ENCODE results near the gene ZNF408. TPM values are rescaled to one million over a fixed set of nuclear protein-coding genes. Genes with fewer than 3 reads are reported as not detected.
A peak's percentile ranks its signal among the peaks of the same experiment; 100 is the strongest.
"Not testable (repeated sequence)": the region's sequence is repeated elsewhere in the genome, so short reads cannot be mapped to it uniquely, and the experiment has no call there.

Gene ZNF408
- total and polyA plus RNA-seq, 2 experiments from 2014 or later: 7.8 to 10.7 TPM

- TF ChIP-seq CTCF (IDR thresholded peaks at IDR 0.05; ENCODE audit: poor library complexity) (no peak), EZH2 (IDR thresholded peaks at IDR 0.05; ENCODE audit: borderline replicate concordance) (no peak), EZH2phosphoT487 (IDR thresholded peaks at IDR 0.05; ENCODE audit: low read depth, severe bottlenecking, unreplicated experiment) (no peak)
- H3K4me3 ChIP-seq: no peak overlapping the region
- H3K79me2 ChIP-seq: no peaks in the 10 kb centered on the region
- H3K4me2 ChIP-seq: no peak overlapping the region
- no peak overlapping the region for H2AFZ ChIP-seq
- DNase-seq (ENCODE audit: low spot score): no peak
- H3K27ac ChIP-seq: peak overlapping the region; percentile 51
- 88% methylated on average over 10 of the region's 10 CpGs for WGBS (ENCODE audit: low lambda C conversion rate, missing lambda C conversion rate)
- no peaks in the 10 kb centered on the region for H3K27me3 ChIP-seq
- no peaks in the 10 kb centered on the region for H3K9me3 ChIP-seq (ENCODE audit: low read depth)
- H3K4me1 ChIP-seq (ENCODE audit: insufficient read depth): no peaks in the 10 kb centered on the region
- no peaks in the 10 kb centered on the region for H3K36me3 ChIP-seq (replicated peaks; ENCODE audit: insufficient read depth, low read depth)
- no peaks in the 10 kb centered on the region for H3K9me2 ChIP-seq (replicated peaks; ENCODE audit: insufficient read depth)
- no peaks in the 10 kb centered on the region for H4K20me1 ChIP-seq (ENCODE audit: insufficient read depth, poor library complexity, severe bottlenecking)
Measured at GRCh38 chr11:46710821-46711269, 10.0 kb downstream of the ZNF408 start.

GRCh38 chr11:46711303-46711702 is 10.5 kb downstream of the ZNF408 start:
- H4K20me1 ChIP-seq (ENCODE audit: insufficient read depth, poor library complexity, severe bottlenecking): no peaks in the 10 kb centered on the region
- no peaks in the 10 kb centered on the region for H3K9me2 ChIP-seq (replicated peaks; ENCODE audit: insufficient read depth)
- H3K79me2 ChIP-seq: no peaks in the 10 kb centered on the region
- 92% methylated on average over 5 of the region's 5 CpGs for WGBS (ENCODE audit: low lambda C conversion rate, missing lambda C conversion rate)
- H3K27ac ChIP-seq: peak overlapping the region; percentile 51
- DNase-seq (ENCODE audit: low spot score): no peak
- TF ChIP-seq CTCF (IDR thresholded peaks at IDR 0.05; ENCODE audit: poor library complexity) (no peak), EZH2phosphoT487 (IDR thresholded peaks at IDR 0.05; ENCODE audit: low read depth, severe bottlenecking, unreplicated experiment) (no peak), EZH2 (IDR thresholded peaks at IDR 0.05; ENCODE audit: borderline replicate concordance) (no peak)
- H3K36me3 ChIP-seq (replicated peaks; ENCODE audit: insufficient read depth, low read depth): no peaks in the 10 kb centered on the region
- no peaks in the 10 kb centered on the region for H3K9me3 ChIP-seq (ENCODE audit: low read depth)
- H3K4me3 ChIP-seq: no peak overlapping the region
- no peak overlapping the region for H2AFZ ChIP-seq
- no peak overlapping the region for H3K4me2 ChIP-seq
- H3K4me1 ChIP-seq (ENCODE audit: insufficient read depth): no peaks in the 10 kb centered on the region
- no peaks in the 10 kb centered on the region for H3K27me3 ChIP-seq

- H3K36me3 ChIP-seq (replicated peaks; ENCODE audit: insufficient read depth, low read depth): no peaks in the 10 kb centered on the region
- H3K9me3 ChIP-seq (ENCODE audit: low read depth): no peaks in the 10 kb centered on the region
- H3K27ac ChIP-seq: no peak overlapping the region
- no peak overlapping the region for H2AFZ ChIP-seq
- H3K9me2 ChIP-seq (replicated peaks; ENCODE audit: insufficient read depth): no peaks in the 10 kb centered on the region
- 94% methylated on average over 7 of the region's 7 CpGs for WGBS (ENCODE audit: low lambda C conversion rate, missing lambda C conversion rate)
- H3K4me2 ChIP-seq: no peak overlapping the region
- H3K4me3 ChIP-seq: no peak overlapping the region
- H3K4me1 ChIP-seq (ENCODE audit: insufficient read depth): no peaks in the 10 kb centered on the region
- no peak for DNase-seq (ENCODE audit: low spot score)
- no peaks in the 10 kb centered on the region for H3K27me3 ChIP-seq
- no peaks in the 10 kb centered on the region for H3K79me2 ChIP-seq
- H4K20me1 ChIP-seq (ENCODE audit: insufficient read depth, poor library complexity, severe bottlenecking): no peaks in the 10 kb centered on the region
- TF ChIP-seq EZH2 (IDR thresholded peaks at IDR 0.05; ENCODE audit: borderline replicate concordance) (no peak), EZH2phosphoT487 (IDR thresholded peaks at IDR 0.05; ENCODE audit: low read depth, severe bottlenecking, unreplicated experiment) (no peak), CTCF (IDR thresholded peaks at IDR 0.05; ENCODE audit: poor library complexity) (no peak)
Measured at GRCh38 chr11:46712874-46713576, 12.2 kb downstream of the ZNF408 start.

GRCh38 chr11:46717825-46718154 is 17.0 kb downstream of the ZNF408 start:
- H3K27ac ChIP-seq: peak overlapping the region; percentile 37
- not testable (repeated sequence) for H4K20me1 ChIP-seq (ENCODE audit: insufficient read depth, poor library complexity, severe bottlenecking); DNase-seq (ENCODE audit: low spot score); H2AFZ ChIP-seq; H3K27me3 ChIP-seq; H3K4me3 ChIP-seq; H3K9me3 ChIP-seq (ENCODE audit: low read depth); H3K4me2 ChIP-seq; H3K79me2 ChIP-seq; H3K36me3 ChIP-seq (replicated peaks; ENCODE audit: insufficient read depth, low read depth); H3K9me2 ChIP-seq (replicated peaks; ENCODE audit: insufficient read depth); H3K4me1 ChIP-seq (ENCODE audit: insufficient read depth)
- 92% methylated on average over 2 of the region's 2 CpGs for WGBS (ENCODE audit: low lambda C conversion rate, missing lambda C conversion rate)
